Muscle layer of duodenum (tissue), 2 donors: ENCODE measurements around the gene KLK10.
A peak's percentile ranks its signal among the peaks of the same experiment; 100 is the strongest.

Experiments
- H3K27ac ChIP-seq: one replicate; pipeline ENCODE4 v1.7.0; 2013; ENCODE audit warnings: mild to moderate bottlenecking, low read length
- H3K27me3 ChIP-seq: one replicate; pipeline ENCODE4 v1.7.0; 2013; ENCODE audit warnings: low read depth, mild to moderate bottlenecking, control low read depth, low read length
- H3K36me3 ChIP-seq, 2 donors: one replicate each; pipeline ENCODE4 v1.7.0; 2013; ENCODE audit warnings: low read length in 2 of 2, control low read depth in 1 of 2, mild to moderate bottlenecking in 1 of 2; ENCODE audit not compliant: insufficient read depth in 2 of 2, control insufficient read depth in 1 of 2
- H3K4me1 ChIP-seq, 2 donors: one replicate each; pipeline ENCODE4 v1.7.0; 2013; ENCODE audit warnings: low read length in 2 of 2, mild to moderate bottlenecking in 2 of 2, control low read depth in 1 of 2, moderate library complexity in 1 of 2; ENCODE audit not compliant: insufficient read depth in 2 of 2, control insufficient read depth in 1 of 2
- H3K4me3 ChIP-seq, 2 donors: one replicate each; pipeline ENCODE4 v1.7.0; 2013; ENCODE audit warnings: low read length in 2 of 2, low read depth in 1 of 2, mild to moderate bottlenecking in 1 of 2
- H3K9me3 ChIP-seq, 2 donors: one replicate each; pipeline ENCODE4 v1.7.0; 2013; ENCODE audit warnings: low read length in 2 of 2, control low read depth in 1 of 2, mild to moderate bottlenecking in 1 of 2; ENCODE audit not compliant: control insufficient read depth in 1 of 2
- donor health status: healthy.

KLK10 gene

GRCh38 chr19:51019544-51019925 is at the start of gene KLK10:
KLK10 (minus strand) TSS chr19:51019709; CDS start chr19:51019130, 579 bp downstream.
- Histone ChIP-seq H3K9me3 (no peaks in the 10 kb centered on the region), H3K36me3 (no peaks in the 10 kb centered on the region), H3K27me3 (peaks cover 9% of the 10 kb centered on the region), H3K27ac (no peak within 1 kb of the TSS), H3K4me3 (peak within 1 kb of the TSS in 1 of 2 donors; percentile 28), H3K4me1 (peaks cover 0 to 23% of the 10 kb centered on the region in 2 donors)

GRCh38 chr19:51066393-51067186 is 47.1 kb upstream of the KLK10 start:
- Histone ChIP-seq H3K4me1 (peaks cover 0 to 3% of the 10 kb centered on the region in 2 donors), H3K36me3 (no peaks in the 10 kb centered on the region), H3K27me3 (peaks cover 18% of the 10 kb centered on the region), H3K27ac (no peak overlapping the region), H3K9me3 (no peaks in the 10 kb centered on the region), H3K4me3 (no peak overlapping the region)

- Histone ChIP-seq H3K27ac (no peak overlapping the region), H3K4me1 (peaks cover 0 to 3% of the 10 kb centered on the region in 2 donors), H3K9me3 (no peaks in the 10 kb centered on the region), H3K27me3 (peaks cover 18% of the 10 kb centered on the region), H3K4me3 (no peak overlapping the region), H3K36me3 (no peaks in the 10 kb centered on the region)
These were observed 45.9 kb upstream of the KLK10 start for GRCh38 chr19:51065221-51065960.

GRCh38 chr19:51064534-51065220 is 45.2 kb upstream of the KLK10 start, which contains the start of gene KLK13:
KLK13 (minus strand) TSS chr19:51065092; CDS start chr19:51065067, 25 bp downstream.
- Histone ChIP-seq H3K4me1 (peaks cover 0 to 3% of the 10 kb centered on the region in 2 donors), H3K4me3 (no peak within 1 kb of the TSS), H3K27ac (no peak within 1 kb of the TSS)

GRCh38 chr19:51063664-51064063 is 44.2 kb upstream of the KLK10 start:
- Histone ChIP-seq H3K27ac (no peak overlapping the region), H3K27me3 (peaks cover 18% of the 10 kb centered on the region), H3K4me3 (no peak overlapping the region), H3K36me3 (no peaks in the 10 kb centered on the region), H3K9me3 (no peaks in the 10 kb centered on the region), H3K4me1 (peaks cover 0 to 3% of the 10 kb centered on the region in 2 donors)

More at GRCh38 chr19:51064534-51065220, 45.2 kb upstream of the KLK10 start, which contains the start of gene KLK13:
- H3K36me3 ChIP-seq, result no peaks in the 10 kb centered on the region
- peaks cover 18% of the 10 kb centered on the region for H3K27me3 ChIP-seq
- H3K9me3 ChIP-seq, result no peaks in the 10 kb centered on the region

- Histone ChIP-seq H3K36me3 (no peaks in the 10 kb centered on the region), H3K4me3 (no peak overlapping the region), H3K27ac (no peak overlapping the region), H3K9me3 (no peaks in the 10 kb centered on the region), H3K27me3 (peaks cover 18% of the 10 kb centered on the region), H3K4me1 (peaks cover 0 to 3% of the 10 kb centered on the region in 2 donors)
These were observed 41.5 kb upstream of the KLK10 start for GRCh38 chr19:51060973-51061372.

- Histone ChIP-seq H3K4me1 (peaks cover 0 to 3% of the 10 kb centered on the region in 2 donors), H3K4me3 (no peak overlapping the region), H3K27me3 (peaks cover 14% of the 10 kb centered on the region)
These were observed 40.8 kb upstream of the KLK10 start for GRCh38 chr19:51060336-51060735.

GRCh38 chr19:51059715-51060114 is 40.2 kb upstream of the KLK10 start:
- H3K27me3 ChIP-seq, result peaks cover 11% of the 10 kb centered on the region
- no peak overlapping the region for H3K4me3 ChIP-seq
- no peaks in the 10 kb centered on the region for H3K36me3 ChIP-seq
- peaks cover 0 to 2% of the 10 kb centered on the region in 2 donors for H3K4me1 ChIP-seq
- H3K9me3 ChIP-seq, result no peaks in the 10 kb centered on the region
- H3K27ac ChIP-seq, result no peak overlapping the region

More at GRCh38 chr19:51060336-51060735, 40.8 kb upstream of the KLK10 start:
- Histone ChIP-seq H3K36me3 (no peaks in the 10 kb centered on the region), H3K9me3 (no peaks in the 10 kb centered on the region), H3K27ac (no peak overlapping the region)

- Histone ChIP-seq H3K4me1 (no peaks in the 10 kb centered on the region), H3K9me3 (no peaks in the 10 kb centered on the region), H3K27me3 (no peaks in the 10 kb centered on the region), H3K36me3 (no peaks in the 10 kb centered on the region), H3K27ac (no peak overlapping the region), H3K4me3 (no peak overlapping the region)
These were observed 36.4 kb upstream of the KLK10 start for GRCh38 chr19:51055866-51056265.

GRCh38 chr19:51047031-51047335 is 27.5 kb upstream of the KLK10 start:
- Histone ChIP-seq H3K4me3 (no peak overlapping the region), H3K9me3 (no peaks in the 10 kb centered on the region), H3K36me3 (no peaks in the 10 kb centered on the region), H3K4me1 (peaks cover 0 to 4% of the 10 kb centered on the region in 2 donors), H3K27me3 (no peaks in the 10 kb centered on the region), H3K27ac (no peak overlapping the region)

GRCh38 chr19:51044327-51044726 is 24.8 kb upstream of the KLK10 start:
- H3K27me3 ChIP-seq, result no peaks in the 10 kb centered on the region
- no peaks in the 10 kb centered on the region for H3K36me3 ChIP-seq
- no peaks in the 10 kb centered on the region for H3K9me3 ChIP-seq
- H3K4me1 ChIP-seq, result peaks cover 0 to 4% of the 10 kb centered on the region in 2 donors
- H3K27ac ChIP-seq, result no peak overlapping the region
- no peak overlapping the region for H3K4me3 ChIP-seq
